ENCODE data around the gene MED12.
A peak's percentile ranks its signal among the peaks of the same experiment; 100 is the strongest.

The MED12 gene

GRCh38 chrX:71095033-71095432, 23.4 kb upstream of the MED12 start:
- TF ChIP-seq SPI1 (IDR thresholded peaks at IDR 0.05; ENCODE audit: borderline replicate concordance, low read depth) (no peak), POLR2AphosphoS5 (IDR thresholded peaks at IDR 0.05; ENCODE audit: low read depth) (no peak), GABPA (IDR thresholded peaks at IDR 0.05; ENCODE audit: low read depth) (no peak), CTCF (IDR thresholded peaks at IDR 0.05; ENCODE audit: insufficient read depth, low read length) (no peak)
- TF ChIP-seq, protein P1, sequence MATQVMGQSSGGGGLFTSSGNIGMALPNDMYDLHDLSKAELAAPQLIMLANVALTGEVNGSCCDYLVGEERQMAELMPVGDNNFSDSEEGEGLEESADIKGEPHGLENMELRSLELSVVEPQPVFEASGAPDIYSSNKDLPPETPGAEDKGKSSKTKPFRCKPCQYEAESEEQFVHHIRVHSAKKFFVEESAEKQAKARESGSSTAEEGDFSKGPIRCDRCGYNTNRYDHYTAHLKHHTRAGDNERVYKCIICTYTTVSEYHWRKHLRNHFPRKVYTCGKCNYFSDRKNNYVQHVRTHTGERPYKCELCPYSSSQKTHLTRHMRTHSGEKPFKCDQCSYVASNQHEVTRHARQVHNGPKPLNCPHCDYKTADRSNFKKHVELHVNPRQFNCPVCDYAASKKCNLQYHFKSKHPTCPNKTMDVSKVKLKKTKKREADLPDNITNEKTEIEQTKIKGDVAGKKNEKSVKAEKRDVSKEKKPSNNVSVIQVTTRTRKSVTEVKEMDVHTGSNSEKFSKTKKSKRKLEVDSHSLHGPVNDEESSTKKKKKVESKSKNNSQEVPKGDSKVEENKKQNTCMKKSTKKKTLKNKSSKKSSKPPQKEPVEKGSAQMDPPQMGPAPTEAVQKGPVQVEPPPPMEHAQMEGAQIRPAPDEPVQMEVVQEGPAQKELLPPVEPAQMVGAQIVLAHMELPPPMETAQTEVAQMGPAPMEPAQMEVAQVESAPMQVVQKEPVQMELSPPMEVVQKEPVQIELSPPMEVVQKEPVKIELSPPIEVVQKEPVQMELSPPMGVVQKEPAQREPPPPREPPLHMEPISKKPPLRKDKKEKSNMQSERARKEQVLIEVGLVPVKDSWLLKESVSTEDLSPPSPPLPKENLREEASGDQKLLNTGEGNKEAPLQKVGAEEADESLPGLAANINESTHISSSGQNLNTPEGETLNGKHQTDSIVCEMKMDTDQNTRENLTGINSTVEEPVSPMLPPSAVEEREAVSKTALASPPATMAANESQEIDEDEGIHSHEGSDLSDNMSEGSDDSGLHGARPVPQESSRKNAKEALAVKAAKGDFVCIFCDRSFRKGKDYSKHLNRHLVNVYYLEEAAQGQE (IDR thresholded peaks at IDR 0.05; ENCODE audit: insufficient replicate concordance, low read depth): no peak
- no peak overlapping the region; the same call in 1 of the 2 replicates for H3K27ac ChIP-seq (replicated peaks)
- no peak for DNase-seq (ENCODE audit: low read depth in 1 of 2, low spot score in 1 of 2)

GRCh38 chrX:71095555-71095980, 22.8 kb upstream of the MED12 start, which contains the start of gene FOXO4:
FOXO4 (plus strand) TSS chrX:71095851; CDS start chrX:71096529, 678 bp downstream.
- peak within 1 kb of the TSS; percentile 62 for H3K4me3 ChIP-seq (replicated peaks; ENCODE audit: insufficient read depth, low read length)
- DNase-seq (ENCODE audit: low read depth in 1 of 2, low spot score in 1 of 2): peak in 1 of 2 experiments; percentile 89
- no peak for TF ChIP-seq SPI1 (IDR thresholded peaks at IDR 0.05; ENCODE audit: borderline replicate concordance, low read depth)
- TF ChIP-seq, protein P1 (IDR thresholded peaks at IDR 0.05; ENCODE audit: insufficient replicate concordance, low read depth): no peak
- no peak for TF ChIP-seq GABPA (IDR thresholded peaks at IDR 0.05; ENCODE audit: low read depth)
- no peak for TF ChIP-seq POLR2AphosphoS5 (IDR thresholded peaks at IDR 0.05; ENCODE audit: low read depth)
- no peak for TF ChIP-seq CTCF (IDR thresholded peaks at IDR 0.05; ENCODE audit: insufficient read depth, low read length)
- no peaks in the 10 kb centered on the region for H3K27me3 ChIP-seq (ENCODE audit: insufficient read depth, poor library complexity, severe bottlenecking)
- peak within 1 kb of the TSS; percentile 43 for H3K27ac ChIP-seq (replicated peaks)

More at GRCh38 chrX:71095033-71095432, 23.4 kb upstream of the MED12 start:
- Histone ChIP-seq H3K27me3 (ENCODE audit: insufficient read depth, poor library complexity, severe bottlenecking) (no peaks in the 10 kb centered on the region), H3K4me3 (replicated peaks; ENCODE audit: insufficient read depth, low read length) (peak overlapping the region; percentile 62)

GRCh38 chrX:71095981-71096759, 22.2 kb upstream of the MED12 start:
- no peak for DNase-seq (ENCODE audit: low read depth in 1 of 2, low spot score in 1 of 2)
- Histone ChIP-seq H3K4me3 (replicated peaks; ENCODE audit: insufficient read depth, low read length) (peak overlapping the region; percentile 62), H3K27me3 (ENCODE audit: insufficient read depth, poor library complexity, severe bottlenecking) (no peaks in the 10 kb centered on the region), H3K27ac (replicated peaks) (peak overlapping the region; percentile 34; the same call in 1 of the 2 replicates)
- 0 out of 2 replicates have a peak, but pooled peaks have one; percentile 0 for TF ChIP-seq POLR2AphosphoS5 (IDR thresholded peaks at IDR 0.05; ENCODE audit: low read depth)
- TF ChIP-seq, protein P1 (IDR thresholded peaks at IDR 0.05; ENCODE audit: insufficient replicate concordance, low read depth): no peak

Data from HL-60 (cell line).